Liver (tissue), 9 donors: Measurements from ENCODE around the gene BLOC1S5. TPM values are rescaled to one million over a fixed set of nuclear protein-coding genes. Genes with fewer than 3 reads are reported as not detected.
A peak's percentile ranks its signal among the peaks of the same experiment; 100 is the strongest.

Experiments used
- DNase-seq: peaks from one replicate; pipeline ENCODE4 v3.0.0-alpha.2; 2017; ENCODE audit warnings: low spot score
- H3K27ac ChIP-seq, 2 donors: one replicate each; pipeline ENCODE4 v1.7.0; 2013; ENCODE audit warnings: inconsistent platforms in 2 of 2, low read length in 2 of 2, control low read depth in 1 of 2, low read depth in 1 of 2, mild to moderate bottlenecking in 1 of 2
- H3K27me3 ChIP-seq, 4 donors: one replicate each; pipeline versions ENCODE4 v1.6.1 to v1.7.0; 2013; ENCODE audit warnings: low read length in 3 of 4, inconsistent platforms in 1 of 4, mild to moderate bottlenecking in 1 of 4, moderate library complexity in 1 of 4; ENCODE audit not compliant: control insufficient read depth in 4 of 4, insufficient read depth in 4 of 4
- H3K36me3 ChIP-seq, 4 donors: one replicate each; pipeline versions ENCODE4 v1.6.1 to v1.7.0; 2013; ENCODE audit warnings: low read length in 3 of 4, mild to moderate bottlenecking in 3 of 4, low read depth in 1 of 4, moderate library complexity in 1 of 4; ENCODE audit not compliant: control insufficient read depth in 4 of 4, insufficient read depth in 3 of 4
- H3K4me1 ChIP-seq, 4 donors: one replicate each; pipeline versions ENCODE4 v1.6.1 to v1.7.0; 2013; ENCODE audit warnings: low read length in 3 of 4, mild to moderate bottlenecking in 3 of 4, moderate library complexity in 1 of 4; ENCODE audit not compliant: control insufficient read depth in 4 of 4, insufficient read depth in 4 of 4
- H3K4me3 ChIP-seq, 3 donors: one replicate each; pipeline versions ENCODE4 v1.6.1 to v1.7.0; 2013; ENCODE audit warnings: low read length in 3 of 3, control low read depth in 1 of 3, low read depth in 1 of 3, mild to moderate bottlenecking in 1 of 3
- H3K9ac ChIP-seq, 2 donors: one replicate each; pipeline ENCODE4 v1.7.0; 2013; ENCODE audit warnings: low read length in 2 of 2, mild to moderate bottlenecking in 2 of 2, moderate library complexity in 2 of 2, control low read depth in 1 of 2, low read depth in 1 of 2
- H3K9me3 ChIP-seq, 4 donors: one replicate each; pipeline versions ENCODE4 v1.6.1 to v1.7.0; 2013; ENCODE audit warnings: low read length in 3 of 4; ENCODE audit not compliant: control insufficient read depth in 4 of 4
- CTCF ChIP-seq: fragments of 150-350 bp; IDR thresholded peaks from 2 replicates; pipeline ENCODE4 v1.5.1; 2017; ENCODE audit warnings: improper control_type of control experiment, low read depth, low read length; ENCODE audit not compliant: missing input control
- FOXA2 ChIP-seq: IDR thresholded peaks from 2 replicates; pipeline ENCODE4 v1.6.1; 2016; ENCODE audit warnings: antibody characterized with exemption
- GABPA ChIP-seq, 2 donors: IDR thresholded peaks in 1 of 2; conservative IDR thresholded peaks in 1 of 2; 2 replicates each; pipeline ENCODE4 v1.6.1; 2016; ENCODE audit warnings: antibody characterized with exemption in 2 of 2, mild to moderate bottlenecking in 1 of 2, moderate library complexity in 1 of 2
- HNF4A ChIP-seq, 2 donors: conservative IDR thresholded peaks; 2 replicates each; pipeline ENCODE4 v1.6.1; 2016; ENCODE audit warnings: antibody characterized with exemption in 2 of 2, mild to moderate bottlenecking in 2 of 2
- MAX ChIP-seq: IDR thresholded peaks from 2 replicates; pipeline ENCODE4 v1.6.1; 2016; ENCODE audit warnings: antibody characterized with exemption
- NR2F2 ChIP-seq: IDR thresholded peaks from 2 replicates; pipeline ENCODE4 v1.6.1; 2016; ENCODE audit warnings: antibody characterized with exemption
- RXRA ChIP-seq, 2 donors: IDR thresholded peaks; 2 replicates each; pipeline ENCODE4 v1.6.1; 2017 to 2018; ENCODE audit warnings: antibody characterized with exemption in 2 of 2, mild to moderate bottlenecking in 1 of 2
- SP1 ChIP-seq: IDR thresholded peaks from 2 replicates; pipeline ENCODE4 v1.6.1; 2018; ENCODE audit warnings: antibody characterized with exemption, mild to moderate bottlenecking
- TAF1 ChIP-seq: conservative IDR thresholded peaks from 2 replicates; pipeline ENCODE4 v1.6.1; 2016; ENCODE audit warnings: antibody characterized with exemption, mild to moderate bottlenecking
- YY1 ChIP-seq: IDR thresholded peaks from 2 replicates; pipeline ENCODE4 v1.6.1; 2016; ENCODE audit warnings: antibody characterized with exemption, mild to moderate bottlenecking
- ZBTB33 ChIP-seq: IDR thresholded peaks from 2 replicates; pipeline ENCODE4 v1.6.1; 2016; ENCODE audit warnings: antibody characterized with exemption
- WGBS: extraction: QIAGEN DNeasy Blood & Tissue Kit; methylation state at CpG from one replicate; pipeline ENCODE4 v1.1.7; 2013; 5-methylcytosine and 5-hydroxymethylcytosine counted together
- polyA plus RNA-seq, 2 donors: library from polyadenylated mRNA; stranded (reverse) in 1 of 2; unstranded in 1 of 2; fragments of 200-250 nt in 1 of 2; fragments of >200 nt in 1 of 2; fragmentation: Nextera tagmentation in 1 of 2; extraction: Ambion mirVana in 1 of 2; gene quantifications; one replicate each; pipeline versions ENCODE4 v1.2.1 to v1.2.3, GENCODE V29; 2013 to 2015
- total RNA-seq, 2 donors: library from RNA; depleted of rRNA; stranded (reverse); fragments of >200 nt; gene quantifications; one replicate each; pipeline ENCODE4 v1.2.3, GENCODE V29; 2014
- donor health status: healthy.
- donor health status: healthy.
- donor health status: healthy.
- donor health status: healthy.
- donor health status: healthy.

Gene BLOC1S5
- total and polyA plus RNA-seq, 4 donors = 5.2 to 11.1 (median 7.1) TPM

GRCh38 chr6:8085053-8085511, 20.9 kb upstream of the BLOC1S5 start (continued):
- TF ChIP-seq CTCF = no peak
- peak; percentile 76 for TF ChIP-seq MAX
- TF ChIP-seq SP1 = peak; percentile 76
- TF ChIP-seq YY1 = peak; percentile 80
- TF ChIP-seq RXRA (IDR thresholded peaks at IDR 0.05) = peak; percentile 87 to 91
- TF ChIP-seq TAF1 = no peak
- TF ChIP-seq NR2F2 = peak; percentile 92
- TF ChIP-seq FOXA2 = no peak
- TF ChIP-seq HNF4A (conservative IDR thresholded peaks at IDR 0.05) = peak; percentile 81 to 86
- TF ChIP-seq ZBTB33 = peak; percentile 53

- H3K27me3 ChIP-seq = no peaks in the 10 kb centered on the region
Observed at GRCh38 chr6:8084586-8084985, 20.4 kb upstream of the BLOC1S5 start.

More at GRCh38 chr6:8084586-8084985, 20.4 kb upstream of the BLOC1S5 start:
- no peaks in the 10 kb centered on the region for H3K9me3 ChIP-seq
- DNase-seq = no peak
- peaks cover 0 to 17% (median 8%) of the 10 kb centered on the region in 4 donors for H3K36me3 ChIP-seq
- H3K9ac ChIP-seq = no peak overlapping the region
- TF ChIP-seq GABPA (IDR thresholded peaks at IDR 0.05 in 1 of 2, conservative IDR thresholded peaks at IDR 0.05 in 1 of 2) (no peak), ZBTB33 (no peak), MAX (no peak)
- H3K27ac ChIP-seq = peak overlapping the region; percentile 52 to 72
- H3K4me1 ChIP-seq = peaks cover 13 to 42% (median 21%) of the 10 kb centered on the region in 4 donors
- WGBS = 70% methylated on average over 4 of the region's 4 CpGs
- no peak overlapping the region for H3K4me3 ChIP-seq
